RWPE1 (cell line): ENCODE data around the gene HOXB2.

Experiments
- CTCF ChIA-PET: fragments of 350-600 bp; sonication (Branson Sonifier 250); formaldehyde crosslinking; extraction: SDS; loops from one replicate; lab custom pipeline; 2021; lab: Yijun Ruan, JAX
- POLR2A ChIA-PET: fragments of 400-600 bp; formaldehyde crosslinking; extraction: SDS; loops from one replicate; lab custom pipeline; 2020; ENCODE audit warnings: antibody characterized with exemption; ENCODE audit not compliant: low non-redundant PET; lab: Yijun Ruan, JAX
- DNase-seq: peaks from one replicate; pipeline ENCODE4 v3.0.0; 2012; ENCODE audit warnings: low spot score
- H3K27ac ChIP-seq: fragments of 450-650 bp; 2 replicates; pipeline ENCODE4 v1.5.1; 2017
- TF ChIP-seq, protein P1 (sequence below): fragments of 450-650 bp; conservative IDR thresholded peaks from 2 replicates; pipeline ENCODE4 v1.5.1; 2017; ENCODE audit warnings: low read depth, mild to moderate bottlenecking

HOXB2 gene

DNA sequence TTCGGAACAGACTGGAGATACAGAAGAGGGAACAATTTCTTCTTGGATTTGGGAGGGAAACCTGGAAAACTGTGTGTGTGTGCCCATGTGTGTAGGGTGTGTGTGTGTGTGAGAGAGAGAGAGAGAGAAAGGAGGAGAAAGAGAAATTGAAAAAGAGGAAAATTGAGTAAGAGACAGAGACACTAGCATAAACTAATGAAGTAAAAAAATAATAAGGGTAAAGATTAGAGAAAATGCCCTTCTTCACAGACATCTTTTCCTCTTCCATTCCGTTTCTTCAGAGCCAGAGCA lies 13.9 kb upstream of the HOXB2 start:
- ChIA-PET POLR2A (no interaction called here), CTCF (no interaction called here)
- DNase-seq, result no peak
- TF ChIP-seq, protein P1, sequence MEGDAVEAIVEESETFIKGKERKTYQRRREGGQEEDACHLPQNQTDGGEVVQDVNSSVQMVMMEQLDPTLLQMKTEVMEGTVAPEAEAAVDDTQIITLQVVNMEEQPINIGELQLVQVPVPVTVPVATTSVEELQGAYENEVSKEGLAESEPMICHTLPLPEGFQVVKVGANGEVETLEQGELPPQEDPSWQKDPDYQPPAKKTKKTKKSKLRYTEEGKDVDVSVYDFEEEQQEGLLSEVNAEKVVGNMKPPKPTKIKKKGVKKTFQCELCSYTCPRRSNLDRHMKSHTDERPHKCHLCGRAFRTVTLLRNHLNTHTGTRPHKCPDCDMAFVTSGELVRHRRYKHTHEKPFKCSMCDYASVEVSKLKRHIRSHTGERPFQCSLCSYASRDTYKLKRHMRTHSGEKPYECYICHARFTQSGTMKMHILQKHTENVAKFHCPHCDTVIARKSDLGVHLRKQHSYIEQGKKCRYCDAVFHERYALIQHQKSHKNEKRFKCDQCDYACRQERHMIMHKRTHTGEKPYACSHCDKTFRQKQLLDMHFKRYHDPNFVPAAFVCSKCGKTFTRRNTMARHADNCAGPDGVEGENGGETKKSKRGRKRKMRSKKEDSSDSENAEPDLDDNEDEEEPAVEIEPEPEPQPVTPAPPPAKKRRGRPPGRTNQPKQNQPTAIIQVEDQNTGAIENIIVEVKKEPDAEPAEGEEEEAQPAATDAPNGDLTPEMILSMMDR, result no peak
- no peak overlapping the region for H3K27ac ChIP-seq

DNA sequence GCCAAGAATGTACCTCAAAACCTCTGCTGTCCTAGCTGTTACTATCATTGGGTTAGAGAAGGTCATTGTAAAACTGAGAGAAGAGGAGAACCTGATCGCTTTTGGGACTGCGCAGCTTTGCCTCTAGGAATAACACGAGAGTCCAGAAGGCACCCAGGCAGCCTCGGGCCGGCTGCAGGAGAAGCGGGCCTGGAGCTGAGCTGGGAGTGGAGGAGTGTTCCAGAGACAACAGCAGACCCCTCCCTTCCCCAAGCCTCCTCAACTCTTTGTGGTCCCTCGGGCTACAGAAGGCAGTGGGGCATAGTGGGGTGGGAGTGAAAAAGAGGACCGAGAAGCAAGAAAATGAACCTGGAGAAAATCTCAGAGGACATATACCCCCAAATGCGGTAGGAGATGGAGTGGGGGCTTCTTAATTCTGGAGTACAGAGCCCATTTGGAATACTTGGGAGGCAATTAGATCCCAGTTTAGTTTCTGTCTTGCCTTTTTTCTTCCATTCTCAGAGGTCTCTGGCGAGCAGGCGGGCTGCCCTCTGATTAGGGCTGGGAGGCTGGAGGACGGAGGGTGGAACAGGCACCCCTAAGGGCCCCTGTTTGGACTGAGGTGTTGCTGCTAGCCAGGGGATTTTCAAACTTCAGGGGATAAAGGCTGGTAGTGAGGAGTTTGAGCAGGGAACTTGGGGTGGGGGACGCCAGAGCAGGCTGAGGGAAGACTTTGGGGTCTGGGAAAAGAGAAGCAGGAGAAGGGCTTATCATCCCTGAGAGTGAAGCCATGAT lies 13.3 kb upstream of the HOXB2 start:
- TF ChIP-seq, protein P1, result no peak
- DNase-seq, result no peak
- H3K27ac ChIP-seq, result peak overlapping the region; percentile 80
- POLR2A ChIA-PET, result no interaction called here
- CTCF ChIA-PET, result interaction anchor here (0.7 kb wide), 1 partner anchor 24 kb away, joined by 4 read pairs; no protein-coding TSS in a partner anchor

DNA sequence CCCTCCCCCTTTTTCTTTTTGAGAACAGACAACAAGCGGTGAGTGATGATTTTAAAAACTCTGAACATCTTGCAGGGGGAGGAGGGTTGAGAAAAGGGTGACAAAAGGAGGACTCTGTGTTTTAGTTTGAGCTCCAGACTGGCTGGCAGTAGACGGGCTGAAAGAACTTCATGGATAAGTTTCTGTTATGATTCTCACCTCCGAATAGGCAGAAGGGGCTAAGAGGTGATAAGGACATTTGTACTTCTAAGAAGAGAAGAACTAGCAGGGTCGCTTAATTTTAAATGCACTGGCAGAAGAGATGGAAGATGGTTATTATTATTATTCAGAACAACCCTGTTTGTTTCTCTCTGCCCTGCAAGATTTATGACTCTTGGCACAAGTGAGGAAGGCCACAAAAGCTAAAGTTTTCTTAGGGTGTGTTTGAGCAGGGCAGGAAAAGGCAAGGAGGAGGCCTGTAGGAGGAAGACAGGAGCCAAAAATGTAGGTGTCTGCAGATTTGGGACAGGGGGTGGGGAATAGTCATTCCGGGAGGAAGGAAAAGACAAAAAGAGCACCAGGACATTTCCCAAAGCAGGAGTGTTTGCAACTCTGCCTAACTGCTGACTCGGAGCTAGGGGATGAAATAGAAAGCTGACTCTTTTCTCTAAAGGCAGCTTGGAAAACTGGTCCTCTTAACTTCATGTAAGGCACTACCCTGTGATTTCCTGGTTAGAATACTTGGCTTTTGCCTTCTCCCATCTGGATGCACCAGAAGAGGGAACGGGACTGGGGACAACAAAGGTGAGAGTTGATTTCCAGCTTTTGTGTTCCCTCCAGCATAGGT lies 11.9 kb upstream of the HOXB2 start:
- CTCF ChIA-PET, result interaction anchor here (0.9 kb wide), 1 partner anchor 62 kb away, joined by 4 read pairs; no protein-coding TSS in a partner anchor

DNA sequence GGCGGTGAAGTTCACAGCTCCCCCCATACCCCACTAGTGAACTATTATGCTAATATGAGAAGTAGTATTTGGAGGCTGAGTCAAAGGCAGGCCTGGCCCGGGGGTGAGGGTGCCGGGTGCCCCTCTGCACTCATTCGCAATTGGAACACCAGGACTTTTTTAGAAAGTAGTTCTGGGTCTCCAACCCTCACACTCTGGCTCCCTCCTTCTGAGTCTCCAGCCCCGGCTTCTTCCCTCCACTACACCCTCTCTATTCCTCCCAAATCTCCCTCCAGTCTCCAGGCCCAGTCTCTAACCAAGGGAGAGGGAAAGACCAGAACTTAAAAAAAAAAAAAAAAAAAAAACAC lies 11.3 kb upstream of the HOXB2 start:
- H3K27ac ChIP-seq, result peak overlapping the region; percentile 70
- POLR2A ChIA-PET, result no interaction called here
- CTCF ChIA-PET, result interaction anchor here (0.6 to 0.9 kb wide), 3 partner anchors 55 to 544 kb away, joined by 3 to 4 read pairs (median 4); no protein-coding TSS in a partner anchor
- DNase-seq, result no peak
- TF ChIP-seq, protein P1, result no peak

More for the DNA sequence above, 11.9 kb upstream of the HOXB2 start:
- POLR2A ChIA-PET, result no interaction called here
- TF ChIP-seq, protein P1, result no peak
- H3K27ac ChIP-seq, result peak overlapping the region; percentile 80
- DNase-seq, result no peak

DNA sequence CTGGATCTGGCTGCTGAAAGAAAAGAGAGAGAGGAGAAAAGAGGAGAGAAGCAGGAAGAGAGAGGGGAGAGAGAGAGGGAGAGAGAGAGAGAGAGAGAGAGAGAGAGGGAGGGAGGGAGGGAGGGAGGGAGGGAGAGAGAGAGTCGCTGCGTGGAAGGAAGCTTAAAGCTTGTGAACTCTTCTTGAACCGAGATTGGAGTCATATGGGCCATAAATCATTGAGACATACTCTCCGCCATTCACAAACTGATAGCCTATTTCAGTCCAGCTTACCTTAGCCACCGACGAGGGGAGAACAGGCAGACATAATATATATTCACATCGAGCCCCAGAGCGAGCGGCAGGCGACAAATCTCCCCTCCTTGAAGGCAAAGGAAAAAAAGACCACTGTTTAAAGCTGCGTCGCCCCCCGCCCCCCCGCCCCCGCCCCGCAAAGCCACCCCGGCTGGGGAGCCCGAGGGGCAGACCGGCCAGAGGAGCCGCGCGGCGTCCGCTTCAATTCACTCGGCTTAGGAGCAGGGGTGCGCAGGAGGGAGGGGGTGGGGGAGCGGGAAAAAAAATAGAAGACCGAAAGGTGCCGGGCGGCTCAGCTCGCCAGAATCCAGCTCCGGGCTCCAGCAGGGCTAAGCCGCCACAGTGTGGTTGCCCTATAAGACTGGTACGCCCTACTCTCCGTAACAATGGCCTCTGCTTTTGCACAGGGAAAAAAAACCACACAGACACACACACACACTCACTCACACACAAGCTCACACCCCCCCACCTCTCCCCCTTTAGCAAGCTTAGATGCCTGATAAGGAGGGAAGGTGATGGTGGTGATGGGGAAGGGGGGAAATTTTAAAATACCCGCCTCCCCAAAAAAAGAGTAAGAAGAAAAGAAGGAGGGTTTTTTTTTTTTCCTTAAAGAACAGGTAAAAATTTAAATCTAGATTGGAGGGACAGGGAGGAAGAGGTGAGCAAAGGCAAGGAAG lies 10.6 kb upstream of the HOXB2 start:
- peak overlapping the region; percentile 70 for H3K27ac ChIP-seq
- DNase-seq, result peak; percentile 54

More for the DNA sequence above, 10.6 kb upstream of the HOXB2 start:
- CTCF ChIA-PET, result interaction anchor here (0.5 to 0.7 kb wide), 3 partner anchors 25 to 543 kb away, joined by 3 to 4 read pairs (median 3); no protein-coding TSS in a partner anchor
- POLR2A ChIA-PET, result no interaction called here
- TF ChIP-seq, protein P1, result no peak
